Central memory CD8-positive, alpha-beta T cell (primary cell): ENCODE data around the gene PARP9.
A peak's percentile ranks its signal among the peaks of the same experiment; 100 is the strongest.

Experiments used
- ATAC-seq: fragments of 150-1000 bp; cut with Tn5 transposase; replicated peaks from 2 replicates; pipeline ENCODE4 v1.10.0; 2022; ENCODE audit warnings: mild to moderate bottlenecking, moderate FRiP score, moderate number of reproducible peaks; ENCODE audit not compliant: poor library complexity, severe bottlenecking; ENCODE audit errors: extremely low read depth
- DNase-seq, 2 donors: peaks; one replicate each; pipeline ENCODE4 v3.0.0; 2021; ENCODE audit warnings: low spot score in 2 of 2
- H3K27ac Mint-ChIP-seq: one replicate; pipeline ENCODE4 v1.8.0; 2022; ENCODE audit warnings: low read depth, mild to moderate bottlenecking, moderate library complexity, mixed read lengths
- H3K27me3 Mint-ChIP-seq: one replicate; pipeline ENCODE4 v1.8.0; 2022; ENCODE audit warnings: mixed read lengths
- H3K36me3 Mint-ChIP-seq: one replicate; pipeline ENCODE4 v1.8.0; 2022; ENCODE audit warnings: mild to moderate bottlenecking, moderate library complexity, mixed read lengths; ENCODE audit not compliant: insufficient read depth
- H3K4me1 Mint-ChIP-seq: one replicate; pipeline ENCODE4 v1.8.0; 2022; ENCODE audit warnings: mixed read lengths
- H3K4me3 Mint-ChIP-seq: one replicate; pipeline ENCODE4 v1.8.0; 2022; ENCODE audit warnings: mild to moderate bottlenecking, moderate library complexity, mixed read lengths
- H3K9me3 Mint-ChIP-seq: one replicate; pipeline ENCODE4 v1.8.0; 2022; ENCODE audit warnings: mixed read lengths

The PARP9 gene

GRCh38 chr3:122535964-122536631 is 28.0 kb downstream of the PARP9 start:
- peaks cover 20% of the 10 kb centered on the region for H3K4me1 Mint-ChIP-seq
- H3K9me3 Mint-ChIP-seq = no peaks in the 10 kb centered on the region
- no peak for ATAC-seq
- DNase-seq = no peak
- H3K4me3 Mint-ChIP-seq = no peak overlapping the region
- no peaks in the 10 kb centered on the region for H3K27me3 Mint-ChIP-seq
- peaks cover 59% of the 10 kb centered on the region for H3K36me3 Mint-ChIP-seq
- peak overlapping the region; percentile 63 for H3K27ac Mint-ChIP-seq

- H3K36me3 Mint-ChIP-seq = peaks cover 58% of the 10 kb centered on the region
- no peaks in the 10 kb centered on the region for H3K27me3 Mint-ChIP-seq
- no peak overlapping the region for H3K27ac Mint-ChIP-seq
- no peak for DNase-seq
- H3K4me1 Mint-ChIP-seq = peaks cover 8% of the 10 kb centered on the region
- no peak overlapping the region for H3K4me3 Mint-ChIP-seq
- no peaks in the 10 kb centered on the region for H3K9me3 Mint-ChIP-seq
- peak; percentile 58 for ATAC-seq
Observed at GRCh38 chr3:122533931-122534334, 30.2 kb downstream of the PARP9 start.

- Mint-ChIP-seq H3K27me3 (no peaks in the 10 kb centered on the region), H3K4me1 (peaks cover 5% of the 10 kb centered on the region), H3K9me3 (no peaks in the 10 kb centered on the region), H3K4me3 (no peak overlapping the region), H3K36me3 (peaks cover 55% of the 10 kb centered on the region), H3K27ac (peak overlapping the region; percentile 1)
- no peak for DNase-seq
- no peak for ATAC-seq
Observed at GRCh38 chr3:122533480-122533879, 30.6 kb downstream of the PARP9 start.

- Mint-ChIP-seq H3K9me3 (no peaks in the 10 kb centered on the region), H3K4me3 (no peak overlapping the region), H3K27me3 (no peaks in the 10 kb centered on the region), H3K27ac (no peak overlapping the region), H3K4me1 (no peaks in the 10 kb centered on the region), H3K36me3 (peaks cover 32% of the 10 kb centered on the region)
- no peak for ATAC-seq
- no peak for DNase-seq
Observed at GRCh38 chr3:122530164-122530563, 33.9 kb downstream of the PARP9 start.

- H3K4me1 Mint-ChIP-seq = no peaks in the 10 kb centered on the region
- H3K36me3 Mint-ChIP-seq = no peaks in the 10 kb centered on the region
- ATAC-seq (no peak), DNase-seq (no peak)
- H3K27ac Mint-ChIP-seq = no peak overlapping the region
- no peaks in the 10 kb centered on the region for H3K9me3 Mint-ChIP-seq
- no peak overlapping the region for H3K4me3 Mint-ChIP-seq
- H3K27me3 Mint-ChIP-seq = no peaks in the 10 kb centered on the region
Observed at GRCh38 chr3:122523317-122523716, 40.8 kb downstream of the PARP9 start.

GRCh38 chr3:122520861-122521260 is 43.2 kb downstream of the PARP9 start:
- DNase-seq (no peak), ATAC-seq (no peak)
- Mint-ChIP-seq H3K27me3 (no peaks in the 10 kb centered on the region), H3K4me1 (no peaks in the 10 kb centered on the region), H3K9me3 (no peaks in the 10 kb centered on the region), H3K4me3 (no peak overlapping the region), H3K36me3 (no peaks in the 10 kb centered on the region), H3K27ac (no peak overlapping the region)

- H3K9me3 Mint-ChIP-seq = no peaks in the 10 kb centered on the region
- H3K27me3 Mint-ChIP-seq = no peaks in the 10 kb centered on the region
- DNase-seq (no peak), ATAC-seq (no peak)
- no peak overlapping the region for H3K4me3 Mint-ChIP-seq
- peaks cover 3% of the 10 kb centered on the region for H3K36me3 Mint-ChIP-seq
- peaks cover 5% of the 10 kb centered on the region for H3K4me1 Mint-ChIP-seq
- no peak overlapping the region for H3K27ac Mint-ChIP-seq
Observed at GRCh38 chr3:122519693-122520092, 44.4 kb downstream of the PARP9 start.

- Mint-ChIP-seq H3K9me3 (no peaks in the 10 kb centered on the region), H3K27ac (no peak overlapping the region), H3K4me3 (no peak overlapping the region), H3K36me3 (peaks cover 13% of the 10 kb centered on the region), H3K4me1 (peaks cover 24% of the 10 kb centered on the region), H3K27me3 (no peaks in the 10 kb centered on the region)
- DNase-seq = no peak
- no peak for ATAC-seq
Observed at GRCh38 chr3:122516846-122517360, 47.2 kb downstream of the PARP9 start.

GRCh38 chr3:122515870-122516269 is 48.2 kb downstream of the PARP9 start:
- no peak for DNase-seq
- Mint-ChIP-seq H3K9me3 (no peaks in the 10 kb centered on the region), H3K36me3 (peaks cover 13% of the 10 kb centered on the region), H3K4me1 (peaks cover 35% of the 10 kb centered on the region), H3K4me3 (no peak overlapping the region), H3K27me3 (no peaks in the 10 kb centered on the region), H3K27ac (no peak overlapping the region)
- ATAC-seq = no peak

- H3K27me3 Mint-ChIP-seq = no peaks in the 10 kb centered on the region
- ATAC-seq = no peak
- peaks cover 43% of the 10 kb centered on the region for H3K4me1 Mint-ChIP-seq
- no peaks in the 10 kb centered on the region for H3K9me3 Mint-ChIP-seq
- no peak for DNase-seq
- peak overlapping the region; percentile 78 for H3K27ac Mint-ChIP-seq
- peak overlapping the region; percentile 75 for H3K4me3 Mint-ChIP-seq
- H3K36me3 Mint-ChIP-seq = peaks cover 13% of the 10 kb centered on the region
Observed at GRCh38 chr3:122515020-122515468, 49.1 kb downstream of the PARP9 start.

GRCh38 chr3:122514123-122515019 is 49.7 kb downstream of the PARP9 start, which contains the start of gene KPNA1:
Gene KPNA1, minus strand, starts transcription at chr3:122514939. Its CDS starts 18,374 bp downstream, at chr3:122496565.
- peak; percentile 89 for ATAC-seq
- Mint-ChIP-seq H3K9me3 (no peaks in the 10 kb centered on the region), H3K27me3 (no peaks in the 10 kb centered on the region), H3K4me3 (peak within 1 kb of the TSS; percentile 75), H3K36me3 (peaks cover 13% of the 10 kb centered on the region), H3K27ac (peak within 1 kb of the TSS; percentile 78), H3K4me1 (peaks cover 50% of the 10 kb centered on the region)
- peak; percentile 75 to 79 for DNase-seq

GRCh38 chr3:122513386-122514122 is 50.5 kb downstream of the PARP9 start:
- H3K4me1 Mint-ChIP-seq = peaks cover 58% of the 10 kb centered on the region
- H3K36me3 Mint-ChIP-seq = peaks cover 13% of the 10 kb centered on the region
- H3K27ac Mint-ChIP-seq = peak overlapping the region; percentile 78
- H3K27me3 Mint-ChIP-seq = no peaks in the 10 kb centered on the region
- no peak for DNase-seq
- H3K9me3 Mint-ChIP-seq = no peaks in the 10 kb centered on the region
- no peak for ATAC-seq
- H3K4me3 Mint-ChIP-seq = peak overlapping the region; percentile 75
